ENCODE measurements around the gene PARD3B.

DNA sequence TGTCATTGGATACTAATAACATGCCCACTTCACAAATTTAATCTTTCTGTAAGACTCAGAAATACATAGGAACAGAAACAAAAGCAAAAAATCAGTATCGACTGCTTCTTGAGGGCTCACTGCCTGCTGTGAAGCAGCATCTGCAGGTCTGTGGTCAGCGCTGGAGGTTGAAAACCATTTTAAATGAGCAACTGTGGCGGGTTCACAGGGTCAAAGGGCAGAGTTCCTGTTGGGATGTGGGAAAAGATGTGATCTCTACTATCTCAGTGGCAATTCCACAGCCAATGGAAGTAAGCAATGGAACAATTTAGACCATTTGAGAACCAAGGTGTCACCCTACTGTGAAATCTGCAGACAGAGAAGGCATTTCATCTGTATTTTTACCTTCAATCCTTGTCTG, 468.3 kb downstream of the PARD3B start:
- TF ChIP-seq, protein P1, sequence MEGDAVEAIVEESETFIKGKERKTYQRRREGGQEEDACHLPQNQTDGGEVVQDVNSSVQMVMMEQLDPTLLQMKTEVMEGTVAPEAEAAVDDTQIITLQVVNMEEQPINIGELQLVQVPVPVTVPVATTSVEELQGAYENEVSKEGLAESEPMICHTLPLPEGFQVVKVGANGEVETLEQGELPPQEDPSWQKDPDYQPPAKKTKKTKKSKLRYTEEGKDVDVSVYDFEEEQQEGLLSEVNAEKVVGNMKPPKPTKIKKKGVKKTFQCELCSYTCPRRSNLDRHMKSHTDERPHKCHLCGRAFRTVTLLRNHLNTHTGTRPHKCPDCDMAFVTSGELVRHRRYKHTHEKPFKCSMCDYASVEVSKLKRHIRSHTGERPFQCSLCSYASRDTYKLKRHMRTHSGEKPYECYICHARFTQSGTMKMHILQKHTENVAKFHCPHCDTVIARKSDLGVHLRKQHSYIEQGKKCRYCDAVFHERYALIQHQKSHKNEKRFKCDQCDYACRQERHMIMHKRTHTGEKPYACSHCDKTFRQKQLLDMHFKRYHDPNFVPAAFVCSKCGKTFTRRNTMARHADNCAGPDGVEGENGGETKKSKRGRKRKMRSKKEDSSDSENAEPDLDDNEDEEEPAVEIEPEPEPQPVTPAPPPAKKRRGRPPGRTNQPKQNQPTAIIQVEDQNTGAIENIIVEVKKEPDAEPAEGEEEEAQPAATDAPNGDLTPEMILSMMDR (IDR thresholded peaks at IDR 0.05 in 2 of 3, conservative IDR thresholded peaks at IDR 0.05 in 1 of 3; ENCODE audit: control insufficient read depth in 2 of 3, extremely low read depth in 1 of 3, insufficient read depth in 1 of 3, low read depth in 3 of 3, low read length in 3 of 3), result no peak
- TF ChIP-seq MAX (IDR thresholded peaks at IDR 0.05; ENCODE audit: low read depth, low read length) (no peak), CBFB (IDR thresholded peaks at IDR 0.05; ENCODE audit: low read depth) (no peak), TCF12 (IDR thresholded peaks at IDR 0.05; ENCODE audit: low read depth, low read length) (no peak)
